Activated CD4-positive, alpha-beta T cell treated with anti-CD3 and anti-CD28 coated beads, Interleukin-2, amount 10 ng/mL, durations not matched to agents 7 days and 5 days (primary cell): ENCODE measurements around the gene SPINK14. TPM values are rescaled to one million over a fixed set of nuclear protein-coding genes. Genes with fewer than 3 reads are reported as not detected.

ENCODE experiments used
- CTCF ChIA-PET: fragments of 350-600 bp; sonication (Branson Sonifier 250); formaldehyde crosslinking; loops from one replicate; lab custom pipeline; 2021; ENCODE audit warnings: antibody characterized with exemption; lab: Charles Lee
- POLR2A ChIA-PET: fragments of 350-600 bp; sonication (Branson Sonifier 250); formaldehyde crosslinking; loops from one replicate; lab custom pipeline; 2021; ENCODE audit warnings: antibody characterized with exemption; lab: Charles Lee
- DNase-seq: peaks from one replicate; pipeline ENCODE4 v3.0.0-alpha.2; 2020
- H3K27ac Mint-ChIP-seq: one replicate; pipeline ENCODE4 v1.8.0; 2021; ENCODE audit warnings: mild to moderate bottlenecking, moderate library complexity, mixed read lengths
- H3K27me3 Mint-ChIP-seq: one replicate; pipeline ENCODE4 v1.8.0; 2021; ENCODE audit warnings: mixed read lengths
- H3K36me3 Mint-ChIP-seq: one replicate; pipeline ENCODE4 v1.8.0; 2021; ENCODE audit warnings: low read depth, mixed read lengths
- H3K4me1 Mint-ChIP-seq: one replicate; pipeline ENCODE4 v1.8.0; 2021; ENCODE audit warnings: mixed read lengths
- H3K4me3 Mint-ChIP-seq: one replicate; pipeline ENCODE4 v1.8.0; 2021; ENCODE audit warnings: mild to moderate bottlenecking, moderate library complexity, mixed read lengths
- H3K9me3 Mint-ChIP-seq: one replicate; pipeline ENCODE4 v1.8.0; 2021; ENCODE audit warnings: mixed read lengths
- total RNA-seq, 2 experiments: library from RNA; stranded (reverse); gene quantifications; one replicate each; pipeline ENCODE4 v1.2.3, GENCODE V29; 2021

SPINK14 gene, protein sequence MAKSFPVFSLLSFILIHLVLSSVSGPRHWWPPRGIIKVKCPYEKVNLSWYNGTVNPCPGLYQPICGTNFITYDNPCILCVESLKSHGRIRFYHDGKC
- total RNA-seq: not detected

GRCh38 chr5:148168246-148168645 lies at the start of gene SPINK14:
Gene SPINK14, plus strand, starts transcription at chr5:148168546. Its CDS starts 1,187 bp downstream, at chr5:148169733.
- CTCF ChIA-PET: interaction anchor here (0.7 kb wide), 1 partner anchor 380 kb away, joined by 3 read pairs; no protein-coding TSS in a partner anchor
- Mint-ChIP-seq H3K4me3 (no peak within 1 kb of the TSS), H3K27ac (no peak within 1 kb of the TSS), H3K9me3 (no peaks in the 10 kb centered on the region), H3K27me3 (peaks cover 2% of the 10 kb centered on the region), H3K36me3 (no peaks in the 10 kb centered on the region), H3K4me1 (no peaks in the 10 kb centered on the region)
- no peak for DNase-seq
- POLR2A ChIA-PET: no interaction called here

- ChIA-PET CTCF (no interaction called here), POLR2A (no interaction called here)
- Mint-ChIP-seq H3K27ac (no peak overlapping the region), H3K4me1 (no peaks in the 10 kb centered on the region), H3K9me3 (no peaks in the 10 kb centered on the region), H3K27me3 (no peaks in the 10 kb centered on the region), H3K4me3 (no peak overlapping the region), H3K36me3 (no peaks in the 10 kb centered on the region)
- DNase-seq: no peak
Observed at GRCh38 chr5:148120317-148120716, 48.0 kb upstream of the SPINK14 start.

- no peaks in the 10 kb centered on the region for H3K4me1 Mint-ChIP-seq
- H3K27ac Mint-ChIP-seq: no peak overlapping the region
- no peaks in the 10 kb centered on the region for H3K9me3 Mint-ChIP-seq
- ChIA-PET POLR2A (no interaction called here), CTCF (no interaction called here)
- H3K4me3 Mint-ChIP-seq: no peak overlapping the region
- H3K36me3 Mint-ChIP-seq: no peaks in the 10 kb centered on the region
- no peak for DNase-seq
- H3K27me3 Mint-ChIP-seq: no peaks in the 10 kb centered on the region
Observed at GRCh38 chr5:148125641-148126040, 42.7 kb upstream of the SPINK14 start.

DNA sequence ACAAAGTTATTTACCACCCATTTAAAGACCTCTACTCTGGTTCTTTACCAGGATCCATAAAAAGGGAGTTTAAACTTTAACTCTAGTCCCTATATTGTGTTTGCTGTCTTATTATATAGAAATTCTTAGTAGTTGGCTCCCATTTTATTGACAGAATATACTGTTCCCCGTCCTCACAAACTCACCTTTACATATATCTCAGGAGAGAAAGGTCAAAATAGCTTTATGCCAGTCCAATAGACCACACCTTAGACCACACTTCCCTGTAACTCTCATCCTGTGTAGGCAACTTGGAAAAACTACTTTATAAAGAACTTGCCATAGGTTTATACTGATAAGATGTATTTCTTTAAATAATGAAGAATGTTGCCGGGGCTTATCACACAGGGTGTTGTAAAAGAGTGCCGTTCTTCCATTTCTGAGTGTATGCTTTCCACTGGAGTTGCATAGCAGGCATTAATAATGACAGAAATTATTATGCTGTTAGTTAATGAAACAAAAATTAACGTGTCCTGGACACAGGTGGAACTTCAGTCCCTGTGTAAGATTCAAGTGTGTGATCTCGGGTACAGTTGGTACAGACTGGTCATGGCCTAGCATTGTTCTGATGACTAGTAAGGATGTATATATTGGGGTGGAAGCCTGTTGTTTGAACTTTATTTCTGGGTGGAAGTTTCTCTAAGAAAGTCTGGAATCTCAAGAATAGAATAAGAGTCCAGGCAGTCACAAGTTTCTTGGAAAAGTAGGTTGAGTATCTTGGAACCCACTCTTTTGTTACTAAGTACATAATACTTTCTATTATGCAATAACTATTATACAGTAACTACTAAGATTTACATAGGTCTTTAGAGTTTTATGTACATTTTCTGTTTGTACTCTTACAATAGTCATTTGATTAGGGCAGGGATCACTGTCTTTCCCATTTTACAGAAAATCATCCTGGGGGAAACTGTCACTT lies 33.0 kb upstream of the SPINK14 start:
- H3K27me3 Mint-ChIP-seq: no peaks in the 10 kb centered on the region
- H3K27ac Mint-ChIP-seq: no peak overlapping the region
- no peak overlapping the region for H3K4me3 Mint-ChIP-seq
- H3K4me1 Mint-ChIP-seq: no peaks in the 10 kb centered on the region
- DNase-seq: no peak
- H3K9me3 Mint-ChIP-seq: no peaks in the 10 kb centered on the region
- ChIA-PET POLR2A (no interaction called here), CTCF (no interaction called here)
- no peaks in the 10 kb centered on the region for H3K36me3 Mint-ChIP-seq

GRCh38 chr5:148140846-148141245 lies 27.5 kb upstream of the SPINK14 start:
- Mint-ChIP-seq H3K27ac (no peak overlapping the region), H3K4me1 (no peaks in the 10 kb centered on the region), H3K27me3 (peaks cover 4% of the 10 kb centered on the region), H3K4me3 (no peak overlapping the region), H3K36me3 (no peaks in the 10 kb centered on the region), H3K9me3 (no peaks in the 10 kb centered on the region)
- ChIA-PET CTCF (no interaction called here), POLR2A (no interaction called here)
- no peak for DNase-seq

DNA sequence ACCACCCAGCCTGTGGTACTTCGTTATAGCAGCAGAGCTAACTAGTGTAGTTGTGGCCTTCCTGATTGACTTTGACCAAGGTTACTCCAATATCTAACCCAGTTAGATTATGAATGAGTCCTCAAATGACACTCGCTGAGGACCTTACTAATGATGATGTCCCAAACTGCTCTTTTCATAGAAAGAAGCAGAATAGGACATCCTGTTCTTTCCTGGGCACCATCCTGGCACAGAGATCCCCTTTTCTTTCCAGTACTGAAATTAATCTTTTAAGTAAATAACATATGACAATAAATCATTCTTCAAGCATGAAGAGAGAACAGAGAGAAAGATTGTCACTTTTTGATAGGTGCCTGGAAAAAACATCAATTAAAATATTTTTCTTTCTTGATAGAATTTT lies 26.7 kb upstream of the SPINK14 start:
- H3K27ac Mint-ChIP-seq: no peak overlapping the region
- no peaks in the 10 kb centered on the region for H3K36me3 Mint-ChIP-seq
- H3K27me3 Mint-ChIP-seq: peaks cover 4% of the 10 kb centered on the region
- no peaks in the 10 kb centered on the region for H3K9me3 Mint-ChIP-seq
- ChIA-PET POLR2A (no interaction called here), CTCF (no interaction called here)
- no peak for DNase-seq
- no peaks in the 10 kb centered on the region for H3K4me1 Mint-ChIP-seq
- no peak overlapping the region for H3K4me3 Mint-ChIP-seq

DNA sequence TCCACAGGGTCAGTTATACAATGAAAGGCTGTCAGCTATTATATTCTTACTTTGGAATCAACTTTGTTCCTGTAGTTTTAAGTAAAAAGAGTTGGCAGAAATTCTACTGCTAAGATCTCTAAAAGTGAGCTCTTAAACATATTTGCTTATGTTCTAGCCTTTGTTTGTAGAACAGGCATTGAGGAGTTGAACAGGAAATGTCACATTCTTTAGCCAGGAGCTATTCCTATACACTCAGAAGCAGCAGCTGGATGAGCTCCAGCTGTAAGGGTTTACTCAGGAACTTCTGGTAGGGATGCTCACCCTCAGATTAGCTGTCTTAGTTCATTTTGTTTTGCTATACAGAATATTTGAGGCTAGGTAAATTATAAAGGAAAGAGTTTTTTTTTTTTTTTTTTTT lies 22.4 kb upstream of the SPINK14 start:
- H3K4me3 Mint-ChIP-seq: no peak overlapping the region
- CTCF ChIA-PET: interaction anchor here (0.6 to 0.9 kb wide), 4 partner anchors 202 to 364 kb away, joined by 3 to 5 read pairs (median 3); partner anchors contain the start of gene JAKMIP2

DNA sequence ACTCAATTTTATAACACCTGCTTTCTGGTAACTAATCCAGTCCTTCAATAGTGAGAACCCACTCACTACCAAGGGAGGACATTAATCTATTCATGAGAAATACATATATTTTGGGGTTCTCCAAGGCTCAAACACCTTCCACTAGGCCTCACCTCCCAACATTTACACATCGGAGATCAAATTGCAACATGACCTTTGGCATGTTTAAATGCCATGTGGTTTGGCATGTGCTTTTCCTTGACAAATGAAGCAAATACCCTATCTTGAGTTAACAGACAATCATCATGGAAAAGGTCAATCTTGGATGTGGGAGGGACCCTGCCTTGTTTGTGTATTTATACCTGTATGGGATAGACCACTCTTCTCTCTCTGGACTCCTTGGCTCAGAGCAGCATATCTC lies 21.9 kb upstream of the SPINK14 start:
- H3K4me3 Mint-ChIP-seq: no peak overlapping the region
- H3K27ac Mint-ChIP-seq: no peak overlapping the region
- ChIA-PET POLR2A (no interaction called here), CTCF (interaction anchor here (0.6 to 0.9 kb wide), 2 partner anchors 314 to 364 kb away, joined by 3 read pairs; partner anchors contain the start of gene JAKMIP2)
- no peak for DNase-seq
- H3K27me3 Mint-ChIP-seq: peaks cover 6% of the 10 kb centered on the region
- no peaks in the 10 kb centered on the region for H3K9me3 Mint-ChIP-seq
- no peaks in the 10 kb centered on the region for H3K4me1 Mint-ChIP-seq
- H3K36me3 Mint-ChIP-seq: no peaks in the 10 kb centered on the region

More for the DNA sequence above, 22.4 kb upstream of the SPINK14 start:
- DNase-seq: no peak
- POLR2A ChIA-PET: no interaction called here
- Mint-ChIP-seq H3K9me3 (no peaks in the 10 kb centered on the region), H3K4me1 (no peaks in the 10 kb centered on the region), H3K36me3 (no peaks in the 10 kb centered on the region), H3K27ac (no peak overlapping the region), H3K27me3 (peaks cover 6% of the 10 kb centered on the region)

DNA sequence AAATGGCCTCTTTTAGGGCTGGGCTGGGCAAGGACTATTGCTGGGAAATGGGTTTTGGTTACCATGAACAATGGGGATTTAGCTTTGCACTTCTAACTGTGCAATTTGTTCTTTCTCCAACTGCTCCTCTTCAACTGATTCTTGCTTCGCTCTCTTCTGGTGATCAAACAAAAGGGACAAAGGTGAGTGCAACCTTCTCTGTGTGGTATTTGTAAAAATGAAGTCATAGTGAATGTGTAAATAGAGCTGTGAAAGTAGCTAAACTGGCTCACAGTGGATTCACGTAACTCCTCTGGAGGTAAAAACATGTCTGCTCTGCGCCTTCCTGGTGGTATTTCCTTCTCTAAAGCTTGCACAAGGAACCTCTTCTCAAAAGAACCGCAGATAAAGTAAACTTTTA lies 20.9 kb upstream of the SPINK14 start:
- H3K36me3 Mint-ChIP-seq: no peaks in the 10 kb centered on the region
- H3K4me3 Mint-ChIP-seq: no peak overlapping the region
- CTCF ChIA-PET: no interaction called here
- no peaks in the 10 kb centered on the region for H3K4me1 Mint-ChIP-seq
- no peaks in the 10 kb centered on the region for H3K9me3 Mint-ChIP-seq
- no peak overlapping the region for H3K27ac Mint-ChIP-seq
- POLR2A ChIA-PET: no interaction called here
- no peak for DNase-seq
- peaks cover 6% of the 10 kb centered on the region for H3K27me3 Mint-ChIP-seq

GRCh38 chr5:148151872-148152271 lies 16.5 kb upstream of the SPINK14 start:
- Mint-ChIP-seq H3K27me3 (peaks cover 2% of the 10 kb centered on the region), H3K36me3 (no peaks in the 10 kb centered on the region), H3K4me1 (no peaks in the 10 kb centered on the region), H3K27ac (no peak overlapping the region), H3K9me3 (no peaks in the 10 kb centered on the region), H3K4me3 (no peak overlapping the region)
- ChIA-PET CTCF (no interaction called here), POLR2A (no interaction called here)
- DNase-seq: no peak

GRCh38 chr5:148152781-148153180 lies 15.6 kb upstream of the SPINK14 start:
- no peak overlapping the region for H3K27ac Mint-ChIP-seq
- no peak overlapping the region for H3K4me3 Mint-ChIP-seq
- H3K9me3 Mint-ChIP-seq: no peaks in the 10 kb centered on the region
- no peaks in the 10 kb centered on the region for H3K4me1 Mint-ChIP-seq
- H3K27me3 Mint-ChIP-seq: no peaks in the 10 kb centered on the region
- CTCF ChIA-PET: no interaction called here
- POLR2A ChIA-PET: no interaction called here
- no peak for DNase-seq
- H3K36me3 Mint-ChIP-seq: no peaks in the 10 kb centered on the region

- Mint-ChIP-seq H3K9me3 (no peaks in the 10 kb centered on the region), H3K4me3 (no peak overlapping the region), H3K36me3 (no peaks in the 10 kb centered on the region), H3K4me1 (no peaks in the 10 kb centered on the region), H3K27ac (no peak overlapping the region), H3K27me3 (no peaks in the 10 kb centered on the region)
- DNase-seq: no peak
- ChIA-PET CTCF (interaction anchor here (1.6 kb wide), 1 partner anchor 19 kb away, joined by 3 read pairs; no protein-coding TSS in a partner anchor), POLR2A (no interaction called here)
Observed at GRCh38 chr5:148156609-148157008, 11.7 kb upstream of the SPINK14 start.

DNA sequence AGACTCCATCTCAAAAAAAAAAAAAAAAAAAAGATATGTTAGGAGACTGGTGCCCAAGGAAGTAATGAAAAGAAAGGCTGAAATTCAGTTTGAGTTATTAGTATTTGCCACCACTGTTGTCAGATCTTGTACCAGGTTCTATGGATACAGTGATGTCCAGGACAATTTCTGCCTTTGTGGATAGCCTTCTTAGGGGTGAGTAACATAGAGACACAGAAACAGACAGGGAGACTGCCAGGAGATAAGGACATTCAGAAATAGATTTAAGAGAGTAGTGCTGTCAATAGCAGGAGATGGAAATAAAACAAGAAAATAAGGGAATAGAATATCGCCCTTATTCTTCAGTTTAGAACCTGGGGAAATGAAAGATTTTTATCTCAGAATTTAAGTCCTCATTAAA lies 6.3 kb upstream of the SPINK14 start:
- Mint-ChIP-seq H3K36me3 (no peaks in the 10 kb centered on the region), H3K9me3 (no peaks in the 10 kb centered on the region), H3K4me3 (no peak overlapping the region), H3K27me3 (no peaks in the 10 kb centered on the region), H3K4me1 (no peaks in the 10 kb centered on the region), H3K27ac (no peak overlapping the region)
- POLR2A ChIA-PET: no interaction called here
- CTCF ChIA-PET: no interaction called here
- DNase-seq: no peak
